Loucy (cell line): ENCODE measurements around the gene CYP4V2.

Source experiments
- CTCF ChIP-seq: fragments of 200-600 bp; sonication (generic); conservative IDR thresholded peaks from 2 replicates; pipeline ENCODE4 v1.5.1; 2014; ENCODE audit warnings: mild to moderate bottlenecking, antibody characterized with exemption, low read length
- EZH2phosphoT487 ChIP-seq: fragments of 200-600 bp; IDR thresholded peaks from 2 replicates; pipeline ENCODE4 v1.6.1; 2018; ENCODE audit warnings: antibody characterized with exemption, mild to moderate bottlenecking, moderate library complexity, borderline replicate concordance

GRCh38 chr4:186146458-186146857 lies 44.9 kb upstream of the CYP4V2 start:
- TF ChIP-seq CTCF (no peak), EZH2phosphoT487 (no peak)
